ENCODE measurements around the gene CCDC136.

Gene CCDC136

DNA sequence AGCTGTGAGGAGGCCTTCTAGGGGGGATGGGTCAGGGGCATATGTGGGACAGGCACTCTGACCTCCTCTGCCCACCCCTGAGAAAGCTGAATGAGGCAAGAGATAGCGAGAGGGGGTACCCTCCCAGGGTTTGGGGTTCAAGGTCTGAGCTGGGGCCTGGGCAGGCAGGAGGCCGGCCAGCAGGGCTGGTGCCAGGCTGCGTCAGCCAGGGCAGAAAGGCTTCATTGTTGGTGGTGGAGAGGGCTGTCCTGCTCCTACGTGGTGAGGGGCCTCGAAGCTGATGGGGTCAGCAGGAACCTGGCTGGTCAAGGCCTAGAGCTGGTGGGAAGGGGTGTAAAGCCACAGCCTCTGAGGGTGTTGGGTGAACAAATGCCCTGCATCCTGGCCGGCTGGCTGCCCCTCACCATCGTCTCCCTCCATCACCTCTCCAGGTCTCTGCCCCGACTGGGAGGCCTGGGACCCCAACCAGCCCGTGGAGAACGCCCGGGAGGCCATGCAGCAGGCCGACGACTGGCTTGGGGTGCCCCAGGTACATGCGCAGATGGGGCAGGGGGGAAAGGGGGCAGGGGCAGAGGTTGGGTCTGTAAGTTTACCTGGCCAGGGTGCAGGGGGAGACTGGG, 45.1 kb downstream of the CCDC136 start:
- peaks cover 14% of the 10 kb centered on the region; the same call in 1 of the 2 replicates for H3K4me1 ChIP-seq (ENCODE audit: insufficient read depth, low read length)
- no peaks in the 10 kb centered on the region for H3K36me3 ChIP-seq (ENCODE audit: insufficient read depth, low read depth, low read length)
- H3K4me3 ChIP-seq (ENCODE audit: low read length), result no peak overlapping the region
- H3K27me3 ChIP-seq (ENCODE audit: insufficient read depth, low read length), result peaks cover 11% of the 10 kb centered on the region; the same call in 1 of the 2 replicates
- no peak overlapping the region for H3K27ac ChIP-seq (ENCODE audit: low read length)
- no peak overlapping the region for H3K9ac ChIP-seq (ENCODE audit: low read depth, low read length)
- H3K9me3 ChIP-seq (ENCODE audit: insufficient read depth, low read depth, low read length), result no peaks in the 10 kb centered on the region

GRCh38 chr7:128837521-128837921, 45.8 kb downstream of the CCDC136 start:
- peaks cover 14% of the 10 kb centered on the region; the same call in 1 of the 2 replicates for H3K4me1 ChIP-seq (ENCODE audit: insufficient read depth, low read length)
- no peak overlapping the region for H3K4me3 ChIP-seq (ENCODE audit: low read length)
- peaks cover 6% of the 10 kb centered on the region; the same call in 1 of the 2 replicates for H3K27me3 ChIP-seq (ENCODE audit: insufficient read depth, low read length)
- no peaks in the 10 kb centered on the region for H3K9me3 ChIP-seq (ENCODE audit: insufficient read depth, low read depth, low read length)
- no peak overlapping the region for H3K27ac ChIP-seq (ENCODE audit: low read length)
- no peak overlapping the region for H3K9ac ChIP-seq (ENCODE audit: low read depth, low read length)
- H3K36me3 ChIP-seq (ENCODE audit: insufficient read depth, low read depth, low read length), result no peaks in the 10 kb centered on the region

DNA sequence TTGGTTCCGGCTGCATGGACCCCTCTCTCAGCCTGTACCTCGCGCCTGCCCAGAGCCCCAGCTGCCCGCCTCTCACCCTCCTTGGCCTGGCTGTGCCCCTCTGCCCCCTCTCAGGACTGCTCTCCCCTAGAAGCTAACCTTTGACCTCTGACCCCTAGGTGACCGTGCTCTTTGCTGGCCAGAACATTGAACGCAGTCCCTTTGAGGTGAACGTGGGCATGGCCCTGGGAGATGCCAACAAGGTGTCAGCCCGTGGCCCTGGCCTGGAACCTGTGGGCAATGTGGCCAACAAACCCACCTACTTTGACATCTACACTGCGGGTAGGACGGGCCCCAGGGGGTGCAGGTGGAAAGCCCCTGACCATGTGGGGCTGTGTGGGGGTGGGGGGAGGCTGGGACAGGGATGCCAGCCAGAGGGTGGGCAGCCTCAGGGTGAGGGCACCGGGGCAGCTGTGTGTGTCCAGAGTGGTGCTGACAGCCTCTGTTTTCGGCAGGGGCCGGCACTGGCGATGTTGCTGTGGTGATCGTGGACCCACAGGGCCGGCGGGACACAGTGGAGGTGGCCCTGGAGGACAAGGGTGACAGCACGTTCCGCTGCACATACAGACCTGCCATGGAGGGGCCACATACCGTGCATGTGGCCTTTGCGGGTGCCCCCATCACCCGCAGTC, 46.5 kb downstream of the CCDC136 start:
- Histone ChIP-seq H3K36me3 (ENCODE audit: insufficient read depth, low read depth, low read length) (no peaks in the 10 kb centered on the region), H3K27me3 (ENCODE audit: insufficient read depth, low read length) (no peaks in the 10 kb centered on the region; the same call in 1 of the 2 replicates), H3K27ac (ENCODE audit: low read length) (no peak overlapping the region), H3K4me3 (ENCODE audit: low read length) (no peak overlapping the region), H3K9me3 (ENCODE audit: insufficient read depth, low read depth, low read length) (no peaks in the 10 kb centered on the region), H3K4me1 (ENCODE audit: insufficient read depth, low read length) (peaks cover 8% of the 10 kb centered on the region; the same call in 1 of the 2 replicates), H3K9ac (ENCODE audit: low read depth, low read length) (no peak overlapping the region)

GRCh38 chr7:128838981-128839731, 47.4 kb downstream of the CCDC136 start:
- H3K9me3 ChIP-seq (ENCODE audit: insufficient read depth, low read depth, low read length), result no peaks in the 10 kb centered on the region
- H3K4me1 ChIP-seq (ENCODE audit: insufficient read depth, low read length), result no peaks in the 10 kb centered on the region; the same call in 1 of the 2 replicates
- no peak overlapping the region for H3K27ac ChIP-seq (ENCODE audit: low read length)
- no peaks in the 10 kb centered on the region for H3K36me3 ChIP-seq (ENCODE audit: insufficient read depth, low read depth, low read length)
- no peak overlapping the region for H3K9ac ChIP-seq (ENCODE audit: low read depth, low read length)
- H3K27me3 ChIP-seq (ENCODE audit: insufficient read depth, low read length), result no peaks in the 10 kb centered on the region
- H3K4me3 ChIP-seq (ENCODE audit: low read length), result no peak overlapping the region

DNA sequence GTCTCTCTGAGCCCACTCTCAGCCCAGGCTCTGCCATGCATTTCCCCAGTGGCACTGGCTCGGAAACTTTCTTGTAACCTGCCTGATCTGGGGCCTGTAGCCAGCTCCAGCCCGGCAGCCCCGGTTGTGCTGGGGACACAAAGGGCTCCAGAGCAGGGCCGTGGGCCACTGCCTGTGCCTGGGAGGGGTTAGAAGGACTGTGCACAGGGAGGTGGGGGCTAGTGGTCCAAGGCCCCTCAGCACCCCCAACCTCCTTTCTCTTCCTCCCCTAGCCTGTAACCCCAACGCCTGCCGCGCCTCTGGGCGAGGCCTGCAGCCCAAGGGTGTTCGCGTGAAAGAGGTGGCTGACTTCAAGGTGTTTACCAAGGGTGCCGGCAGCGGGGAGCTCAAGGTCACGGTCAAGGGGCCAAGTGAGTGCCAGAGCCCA, 48.0 kb downstream of the CCDC136 start:
- no peak overlapping the region for H3K9ac ChIP-seq (ENCODE audit: low read depth, low read length)
- H3K36me3 ChIP-seq (ENCODE audit: insufficient read depth, low read depth, low read length), result no peaks in the 10 kb centered on the region
- H3K4me1 ChIP-seq (ENCODE audit: insufficient read depth, low read length), result no peaks in the 10 kb centered on the region; the same call in 1 of the 2 replicates
- no peaks in the 10 kb centered on the region for H3K27me3 ChIP-seq (ENCODE audit: insufficient read depth, low read length)
- H3K9me3 ChIP-seq (ENCODE audit: insufficient read depth, low read depth, low read length), result no peaks in the 10 kb centered on the region
- no peak overlapping the region for H3K27ac ChIP-seq (ENCODE audit: low read length)
- no peak overlapping the region for H3K4me3 ChIP-seq (ENCODE audit: low read length)

- no peaks in the 10 kb centered on the region for H3K27me3 ChIP-seq (ENCODE audit: insufficient read depth, low read length)
- H3K9ac ChIP-seq (ENCODE audit: low read depth, low read length), result no peak overlapping the region
- H3K36me3 ChIP-seq (ENCODE audit: insufficient read depth, low read depth, low read length), result no peaks in the 10 kb centered on the region
- H3K4me3 ChIP-seq (ENCODE audit: low read length), result no peak overlapping the region
- no peaks in the 10 kb centered on the region; the same call in 1 of the 2 replicates for H3K4me1 ChIP-seq (ENCODE audit: insufficient read depth, low read length)
- H3K27ac ChIP-seq (ENCODE audit: low read length), result no peak overlapping the region
- no peaks in the 10 kb centered on the region for H3K9me3 ChIP-seq (ENCODE audit: insufficient read depth, low read depth, low read length)
Observed at GRCh38 chr7:128840326-128841170, 48.8 kb downstream of the CCDC136 start.

GRCh38 chr7:128841171-128841690, 49.5 kb downstream of the CCDC136 start:
- Histone ChIP-seq H3K36me3 (ENCODE audit: insufficient read depth, low read depth, low read length) (no peaks in the 10 kb centered on the region), H3K9ac (ENCODE audit: low read depth, low read length) (no peak overlapping the region), H3K27me3 (ENCODE audit: insufficient read depth, low read length) (no peaks in the 10 kb centered on the region), H3K9me3 (ENCODE audit: insufficient read depth, low read depth, low read length) (no peaks in the 10 kb centered on the region), H3K4me1 (ENCODE audit: insufficient read depth, low read length) (no peaks in the 10 kb centered on the region; the same call in 1 of the 2 replicates), H3K4me3 (ENCODE audit: low read length) (no peak overlapping the region), H3K27ac (ENCODE audit: low read length) (no peak overlapping the region)

DNA sequence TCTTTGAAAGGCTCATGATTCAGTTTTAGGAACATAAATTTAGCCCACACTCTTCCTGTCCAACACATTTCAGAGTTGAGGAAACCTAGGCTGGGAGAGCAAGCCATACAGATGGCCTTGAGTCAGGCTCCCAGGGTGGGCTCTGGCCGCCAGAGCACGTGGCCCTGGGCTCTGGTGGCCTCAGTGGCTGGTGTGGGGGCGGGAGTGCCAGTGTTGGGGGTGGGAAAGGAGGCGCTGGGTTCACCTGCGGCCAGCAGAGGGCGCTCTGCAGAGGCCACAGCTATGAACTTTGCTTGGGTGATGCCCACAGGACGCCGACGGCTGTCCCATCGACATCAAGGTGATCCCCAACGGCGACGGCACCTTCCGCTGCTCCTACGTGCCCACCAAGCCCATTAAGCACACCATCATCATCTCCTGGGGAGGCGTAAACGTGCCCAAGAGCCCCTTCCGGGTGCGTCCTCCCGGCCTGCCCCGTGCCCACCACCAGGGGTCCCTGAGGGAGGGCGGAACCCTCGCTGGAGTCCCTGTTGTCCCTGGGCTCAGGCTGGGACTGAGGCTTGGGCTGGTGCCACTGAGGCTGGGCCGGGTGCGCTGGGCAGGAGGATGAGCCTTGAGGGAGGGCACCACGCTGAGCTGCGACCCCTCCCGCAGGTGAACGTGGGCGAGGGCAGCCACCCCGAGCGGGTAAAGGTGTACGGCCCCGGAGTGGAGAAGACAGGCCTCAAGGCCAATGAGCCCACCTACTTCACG, 50.3 kb downstream of the CCDC136 start:
- Histone ChIP-seq H3K4me3 (ENCODE audit: low read length) (no peak overlapping the region), H3K27ac (ENCODE audit: low read length) (no peak overlapping the region), H3K9me3 (ENCODE audit: insufficient read depth, low read depth, low read length) (no peaks in the 10 kb centered on the region), H3K4me1 (ENCODE audit: insufficient read depth, low read length) (no peaks in the 10 kb centered on the region; the same call in 1 of the 2 replicates), H3K9ac (ENCODE audit: low read depth, low read length) (no peak overlapping the region), H3K27me3 (ENCODE audit: insufficient read depth, low read length) (no peaks in the 10 kb centered on the region), H3K36me3 (ENCODE audit: insufficient read depth, low read depth, low read length) (no peaks in the 10 kb centered on the region)

DNA sequence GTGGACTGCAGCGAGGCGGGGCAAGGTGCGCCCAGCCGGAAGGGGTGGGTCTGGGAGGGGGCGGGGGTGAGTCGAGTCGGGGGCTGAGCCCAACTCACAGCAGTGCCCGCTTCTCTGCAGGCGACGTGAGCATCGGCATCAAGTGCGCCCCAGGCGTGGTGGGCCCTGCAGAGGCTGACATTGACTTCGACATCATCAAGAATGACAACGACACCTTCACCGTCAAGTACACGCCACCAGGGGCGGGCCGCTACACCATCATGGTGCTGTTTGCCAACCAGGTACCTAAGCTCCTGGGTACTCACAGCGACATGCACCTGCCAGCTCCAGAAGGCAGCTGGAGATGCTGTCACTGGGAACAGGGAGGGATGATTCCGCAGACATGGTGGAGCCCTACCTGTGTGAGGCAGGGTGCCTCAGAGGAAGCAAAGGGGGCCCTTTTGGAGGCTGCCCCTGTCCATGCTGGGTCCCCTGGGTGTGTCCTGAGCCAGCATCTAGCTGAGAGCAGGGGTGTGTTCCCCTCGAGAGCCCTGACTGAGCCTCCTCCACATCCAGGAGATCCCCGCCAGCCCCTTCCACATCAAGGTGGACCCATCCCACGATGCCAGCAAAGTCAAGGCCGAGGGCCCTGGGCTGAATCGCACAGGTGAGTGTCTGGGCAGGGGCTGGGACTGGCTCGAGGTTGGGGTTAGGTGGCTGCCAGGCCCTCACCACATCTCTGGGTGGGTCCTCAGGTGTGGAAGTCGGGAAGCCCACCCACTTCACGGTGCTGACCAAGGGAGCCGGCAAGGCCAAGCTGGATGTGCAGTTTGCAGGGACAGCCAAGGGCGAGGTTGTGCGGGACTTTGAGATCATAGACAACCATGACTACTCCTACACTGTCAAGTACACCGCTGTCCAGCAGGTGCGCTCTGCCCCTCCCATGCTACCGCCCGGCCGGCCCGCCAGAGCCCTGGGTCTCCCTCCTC, 51.2 kb downstream of the CCDC136 start:
- Histone ChIP-seq H3K4me1 (ENCODE audit: insufficient read depth, low read length) (no peaks in the 10 kb centered on the region; the same call in 1 of the 2 replicates), H3K36me3 (ENCODE audit: insufficient read depth, low read depth, low read length) (no peaks in the 10 kb centered on the region)

More for the DNA sequence above, 51.2 kb downstream of the CCDC136 start:
- H3K4me3 ChIP-seq (ENCODE audit: low read length), result no peak overlapping the region
- no peak overlapping the region for H3K27ac ChIP-seq (ENCODE audit: low read length)
- no peaks in the 10 kb centered on the region for H3K27me3 ChIP-seq (ENCODE audit: insufficient read depth, low read length)
- no peaks in the 10 kb centered on the region for H3K9me3 ChIP-seq (ENCODE audit: insufficient read depth, low read depth, low read length)
- H3K9ac ChIP-seq (ENCODE audit: low read depth, low read length), result no peak overlapping the region
